Measurements from ENCODE around the gene EIF2A.

DNA sequence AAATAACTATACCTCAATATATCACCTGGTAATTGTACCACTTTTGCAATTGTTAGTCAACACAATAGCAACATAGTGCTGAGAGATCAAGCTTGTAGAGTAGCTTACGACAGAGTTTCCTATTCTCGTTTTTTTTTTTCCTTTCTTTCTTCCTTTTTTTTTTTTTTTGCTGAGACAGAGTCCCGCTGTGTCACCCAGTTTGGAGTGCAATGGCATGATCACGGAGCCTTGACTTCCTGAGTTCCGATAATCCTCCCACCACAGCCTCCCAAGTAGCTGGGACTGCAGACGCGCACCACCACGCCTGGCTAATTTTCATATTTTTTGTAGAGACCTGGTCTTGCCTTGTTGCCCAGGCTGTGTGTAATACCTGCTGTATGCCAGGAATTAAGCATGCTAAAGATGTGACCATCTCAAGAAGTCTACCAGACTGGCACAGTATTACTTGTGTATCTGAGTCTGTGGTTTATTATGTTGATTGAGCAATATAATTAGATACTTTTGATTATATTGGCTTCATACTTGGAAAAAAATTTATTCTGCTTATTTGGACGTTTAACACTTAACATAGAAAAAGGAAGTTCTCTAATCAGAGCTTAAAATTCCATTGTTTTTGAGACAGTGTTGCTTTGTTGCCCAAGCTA lies 59.5 kb downstream of the EIF2A start:
- no peak for TF ChIP-seq CTCF (IDR thresholded peaks at IDR 0.05; ENCODE audit: poor library complexity)
- TF ChIP-seq EZH2 (IDR thresholded peaks at IDR 0.05; ENCODE audit: borderline replicate concordance), result no peak

Data from hepatocyte (in vitro differentiated cells).